PC-9 (cell line): ENCODE results near the gene LMLN. TPM values are rescaled to one million over a fixed set of nuclear protein-coding genes. Genes with fewer than 3 reads are reported as not detected.

ENCODE experiments used
- BruUV-seq: library from RNA; stranded (reverse); fragments of 400-500 nt; replicated peaks from 2 replicates; lab custom pipeline; 2021; lab: Mats Ljungman, UMichigan
- CTCF ChIA-PET: fragments of 300-600 bp; sonication (Branson Sonifier 250); formaldehyde crosslinking; loops from one replicate; lab custom pipeline; 2022; ENCODE audit warnings: antibody characterized with exemption; lab: Charles Lee
- POLR2A ChIA-PET: fragments of 300-600 bp; sonication (Branson Sonifier 250); formaldehyde crosslinking; loops from one replicate; lab custom pipeline; 2022; ENCODE audit warnings: antibody characterized with exemption; ENCODE audit not compliant: unreplicated experiment; lab: Charles Lee
- DNase-seq, 2 experiments: peaks; one replicate each; pipeline versions ENCODE4 v3.0.0 to v3.0.0-alpha.2; 2015 to 2022; ENCODE audit warnings: mixed read lengths in 1 of 2
- H2AFZ ChIP-seq: fragments of 200-600 bp; sonication (generic); 2 replicates; pipeline ENCODE4 v1.8.1; 2017; ENCODE audit warnings: antibody characterized with exemption
- H3F3A ChIP-seq: fragments of 200-600 bp; sonication (generic); 2 replicates; pipeline ENCODE4 v1.8.1; 2017; ENCODE audit warnings: antibody characterized with exemption, mild to moderate bottlenecking, low read depth; ENCODE audit not compliant: insufficient read depth
- H3K27ac ChIP-seq: fragments of 200-600 bp; sonication (generic); 2 replicates; pipeline ENCODE4 v1.6.1; 2016; ENCODE audit warnings: mixed run types
- H3K27me3 ChIP-seq: fragments of 200-600 bp; sonication (generic); 2 replicates; pipeline ENCODE4 v1.6.1; 2016; ENCODE audit warnings: low read depth, mixed run types; ENCODE audit not compliant: insufficient read depth
- H3K36me3 ChIP-seq: fragments of 200-600 bp; sonication (generic); 2 replicates; pipeline ENCODE4 v1.6.1; 2016; ENCODE audit warnings: low read depth, mixed run types
- H3K4me1 ChIP-seq: fragments of 200-600 bp; sonication (generic); replicated peaks from 2 replicates; pipeline ENCODE4 v1.6.1; 2016; ENCODE audit warnings: mixed run types; ENCODE audit not compliant: insufficient read depth
- H3K4me2 ChIP-seq: fragments of 200-600 bp; sonication (generic); 2 replicates; pipeline ENCODE4 v1.6.1; 2017; ENCODE audit warnings: mixed run types
- H3K4me3 ChIP-seq: fragments of 200-600 bp; sonication (generic); 2 replicates; pipeline ENCODE4 v1.6.1; 2016; ENCODE audit warnings: mixed run types
- H3K79me2 ChIP-seq: fragments of 200-600 bp; sonication (generic); 2 replicates; pipeline ENCODE4 v1.6.1; 2017; ENCODE audit warnings: low read depth, mixed run types
- H3K9me2 ChIP-seq: fragments of 200-600 bp; sonication (generic); 2 replicates; pipeline ENCODE4 v1.8.1; 2017; ENCODE audit warnings: mild to moderate bottlenecking; ENCODE audit not compliant: insufficient read depth
- H3K9me3 ChIP-seq: fragments of 200-600 bp; sonication (generic); 2 replicates; pipeline ENCODE4 v1.8.1; 2016; ENCODE audit warnings: low read depth; ENCODE audit not compliant: insufficient read depth
- H4K20me1 ChIP-seq: fragments of 200-600 bp; sonication (generic); 2 replicates; pipeline ENCODE4 v1.8.1; 2017; ENCODE audit not compliant: insufficient read depth
- EZH2 ChIP-seq: fragments of 200-600 bp; sonication (generic); IDR thresholded peaks from 2 replicates; pipeline ENCODE4 v1.8.0; 2017; ENCODE audit warnings: antibody characterized with exemption, low read depth
- intact Hi-C: fragments of 100-400 bp; cut with micrococcal nuclease; formaldehyde crosslinking; loops from one replicate; pipeline ENCODE4 v1.10.0; 2022; ENCODE audit not compliant: unreplicated experiment
- total RNA-seq: library from RNA; stranded (reverse); gene quantifications from 2 replicates; pipeline ENCODE4 v1.2.3, GENCODE V29; 2021
- TF ChIP-seq, protein P1 (sequence below): fragments of 200-600 bp; sonication (generic); conservative IDR thresholded peaks from 2 replicates; pipeline ENCODE4 v1.6.1; 2017; ENCODE audit warnings: mixed run types, antibody characterized with exemption, mild to moderate bottlenecking, moderate library complexity

LMLN gene
- total RNA-seq, 1 experiment from 2014 or later: 21.1 TPM

DNA sequence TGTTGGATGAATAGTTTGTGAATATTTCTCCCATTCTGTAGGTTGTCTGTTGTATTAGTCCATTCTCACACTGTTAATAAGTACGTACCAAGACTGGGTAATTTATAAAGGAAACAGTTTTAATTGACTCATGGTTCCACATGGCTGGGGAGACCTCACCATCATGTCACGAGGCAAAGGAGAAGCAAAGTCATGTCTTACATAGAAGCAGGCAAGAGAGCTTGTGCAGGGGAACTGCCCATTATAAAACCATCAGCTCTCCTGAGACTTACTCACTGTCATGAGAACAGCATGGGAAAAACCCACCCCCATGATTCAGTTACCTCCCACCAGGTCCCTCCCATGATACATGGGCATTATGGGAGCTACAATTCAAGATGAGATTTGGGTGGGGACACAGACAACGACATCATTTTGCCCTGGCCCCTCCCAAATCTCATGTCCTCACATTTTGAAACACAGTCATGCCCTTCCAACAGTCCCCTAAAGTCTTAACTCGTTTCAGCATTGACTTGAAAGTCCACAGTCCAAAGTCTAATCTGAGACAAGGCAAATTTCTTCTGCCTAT lies 133.2 kb downstream of the LMLN start:
- H2AFZ ChIP-seq: no peak overlapping the region
- ChIA-PET POLR2A (no interaction called here), CTCF (interaction anchor here (0.6 kb wide), 1 partner anchor 13 kb away, joined by 8 read pairs; no protein-coding TSS in a partner anchor)
- BruUV-seq: no TSS peak
- TF ChIP-seq EZH2: no peak
- TF ChIP-seq, protein P1, sequence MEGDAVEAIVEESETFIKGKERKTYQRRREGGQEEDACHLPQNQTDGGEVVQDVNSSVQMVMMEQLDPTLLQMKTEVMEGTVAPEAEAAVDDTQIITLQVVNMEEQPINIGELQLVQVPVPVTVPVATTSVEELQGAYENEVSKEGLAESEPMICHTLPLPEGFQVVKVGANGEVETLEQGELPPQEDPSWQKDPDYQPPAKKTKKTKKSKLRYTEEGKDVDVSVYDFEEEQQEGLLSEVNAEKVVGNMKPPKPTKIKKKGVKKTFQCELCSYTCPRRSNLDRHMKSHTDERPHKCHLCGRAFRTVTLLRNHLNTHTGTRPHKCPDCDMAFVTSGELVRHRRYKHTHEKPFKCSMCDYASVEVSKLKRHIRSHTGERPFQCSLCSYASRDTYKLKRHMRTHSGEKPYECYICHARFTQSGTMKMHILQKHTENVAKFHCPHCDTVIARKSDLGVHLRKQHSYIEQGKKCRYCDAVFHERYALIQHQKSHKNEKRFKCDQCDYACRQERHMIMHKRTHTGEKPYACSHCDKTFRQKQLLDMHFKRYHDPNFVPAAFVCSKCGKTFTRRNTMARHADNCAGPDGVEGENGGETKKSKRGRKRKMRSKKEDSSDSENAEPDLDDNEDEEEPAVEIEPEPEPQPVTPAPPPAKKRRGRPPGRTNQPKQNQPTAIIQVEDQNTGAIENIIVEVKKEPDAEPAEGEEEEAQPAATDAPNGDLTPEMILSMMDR: no peak
- H3K27ac ChIP-seq: no peak overlapping the region
- H3K9me2 ChIP-seq: no peaks in the 10 kb centered on the region
- H4K20me1 ChIP-seq: no peaks in the 10 kb centered on the region
- H3K79me2 ChIP-seq: no peaks in the 10 kb centered on the region
- intact Hi-C loops: no loop called here
- no peak for DNase-seq
- no peaks in the 10 kb centered on the region; the same call in 1 of the 2 replicates for H3F3A ChIP-seq
- H3K36me3 ChIP-seq: no peaks in the 10 kb centered on the region
- H3K4me1 ChIP-seq: no peaks in the 10 kb centered on the region
- H3K9me3 ChIP-seq: 0 out of 2 replicates have a peak, but pooled peaks cover 1% of the 10 kb centered on the region
- no peaks in the 10 kb centered on the region for H3K27me3 ChIP-seq
- H3K4me2 ChIP-seq: no peak overlapping the region
- no peak overlapping the region for H3K4me3 ChIP-seq

Other genes starting within 250 kb of the LMLN start
- 34.2 and 41.1 TPM in 2 replicates for gene RUBCN, start 223.3 kb upstream of the LMLN start, total RNA-seq
- gene FYTTD1, start 210.3 kb upstream of the LMLN start, total RNA-seq: 75.4 and 78.3 TPM in 2 replicates
- gene LRCH3, start 169.0 kb upstream of the LMLN start, total RNA-seq: 51.9 and 71.5 TPM in 2 replicates
- gene RPL35A, start 10.0 kb upstream of the LMLN start, total RNA-seq: 1,816 and 1,880 TPM in 2 replicates